HCT116 (cell line): ENCODE measurements around the gene SLC17A4. TPM values are rescaled to one million over a fixed set of nuclear protein-coding genes. Genes with fewer than 3 reads are reported as not detected.

ENCODE experiments used
- ATAC-seq: fragments of 200-7000 bp; cut with Tn5 transposase; 2 replicates; pipeline ENCODE4 v1.9.1; 2020; ENCODE audit warnings: mild to moderate bottlenecking, moderate library complexity
- BruUV-seq: library from RNA; stranded (reverse); fragments of 400-500 nt; replicated peaks from 2 replicates; lab custom pipeline; 2021; lab: Mats Ljungman, UMichigan
- CTCF ChIA-PET: fragments of 300-600 bp; sonication (Branson Sonifier 250); formaldehyde crosslinking; loops from one replicate; lab custom pipeline; 2021; ENCODE audit warnings: antibody characterized with exemption; lab: Charles Lee
- POLR2A ChIA-PET: fragments of 300-600, 350-600 bp; sonication (Branson Sonifier 250); formaldehyde crosslinking; loops from one replicate; lab custom pipeline; 2021; ENCODE audit warnings: antibody characterized with exemption; lab: Charles Lee
- RAD21 ChIA-PET, 2 experiments: fragments of 300-600 bp; sonication (Branson Sonifier 250); formaldehyde crosslinking; loops; one replicate each; lab custom pipeline; 2023; ENCODE audit warnings: low total read pairs in 2 of 2; ENCODE audit not compliant: uncharacterized antibody in 2 of 2, unreplicated experiment in 2 of 2, low non-redundant PET in 1 of 2; lab: Charles Lee
- DNase-seq: peaks from one replicate; pipeline ENCODE4 v3.0.0-alpha.2; 2010; ENCODE audit warnings: low read depth, low spot score
- H2AFZ ChIP-seq: fragments of 200-600 bp; shearing (Covaris generic), sonication (generic); 2 replicates; pipeline ENCODE4 v1.6.1; 2017; ENCODE audit warnings: low read depth, mixed run types, mixed read lengths, antibody characterized with exemption, low read length; ENCODE audit not compliant: poor library complexity, severe bottlenecking
- H3K27ac ChIP-seq: 2 replicates; pipeline ENCODE4 v1.5.1; 2012; ENCODE audit warnings: low read depth, low read length
- H3K27me3 ChIP-seq: fragments of 200-600 bp; sonication (generic); 2 replicates; pipeline ENCODE4 v1.6.1; 2016; ENCODE audit warnings: mixed run types, low read length, mixed read lengths; ENCODE audit not compliant: insufficient read depth
- H3K36me3 ChIP-seq, 2 experiments: fragments of 200-500 bp in 1 of 2; fragments of 200-600 bp in 1 of 2; sonication (Bioruptor generic) in 1 of 2; sonication (generic) in 1 of 2; 2 replicates each; pipeline versions ENCODE4 v1.5.1 to v1.6.1; 2014 to 2016; ENCODE audit warnings: low read length in 2 of 2, inconsistent platforms in 1 of 2, mixed read lengths in 1 of 2, mixed run types in 1 of 2; ENCODE audit not compliant: insufficient read depth in 2 of 2, control insufficient read depth in 1 of 2
- H3K4me1 ChIP-seq, 2 experiments: fragments of 200-600 bp in 1 of 2; sonication (generic) in 1 of 2; 2 replicates each; pipeline versions ENCODE4 v1.5.1 to v1.6.1; 2012 to 2017; ENCODE audit warnings: low read length in 2 of 2, inconsistent platforms in 1 of 2, mild to moderate bottlenecking in 1 of 2, mixed read lengths in 1 of 2, mixed run types in 1 of 2, moderate library complexity in 1 of 2; ENCODE audit not compliant: insufficient read depth in 2 of 2, control insufficient read depth in 1 of 2
- H3K4me2 ChIP-seq: fragments of 200-600 bp; sonication (generic); 2 replicates; pipeline ENCODE4 v1.6.1; 2017; ENCODE audit warnings: mixed run types, low read length, mixed read lengths
- H3K4me3 ChIP-seq, 2 experiments: fragments of 200-600 bp in 1 of 2; sonication (generic) in 1 of 2; replicated peaks in 1 of 2; 2 replicates each; pipeline ENCODE4 v1.5.1; 2011 to 2016; ENCODE audit warnings: low read length in 2 of 2, control low read depth in 1 of 2, low read depth in 1 of 2, mild to moderate bottlenecking in 1 of 2, mixed read lengths in 1 of 2, mixed run types in 1 of 2
- H3K79me2 ChIP-seq: fragments of 200-600 bp; sonication (generic); 2 replicates; pipeline ENCODE4 v1.6.1; 2017; ENCODE audit warnings: mild to moderate bottlenecking, mixed run types, low read length, moderate library complexity, mixed read lengths; ENCODE audit not compliant: insufficient read depth
- H3K9ac ChIP-seq: fragments of 200-600 bp; sonication (generic); 2 replicates; pipeline ENCODE4 v1.6.1; 2016; ENCODE audit warnings: low read length, mixed read lengths
- H3K9me2 ChIP-seq: fragments of 200-600 bp; sonication (generic), shearing (Covaris generic); 2 replicates; pipeline ENCODE4 v1.6.1; 2017; ENCODE audit warnings: mixed run types, mild to moderate bottlenecking, moderate library complexity; ENCODE audit not compliant: insufficient read depth
- H3K9me3 ChIP-seq, 2 experiments: fragments of 200-500 bp in 1 of 2; fragments of 200-600 bp in 1 of 2; sonication (Bioruptor generic) in 1 of 2; sonication (generic) in 1 of 2; 2 replicates each; pipeline ENCODE4 v1.6.1; 2014 to 2017; ENCODE audit warnings: low read length in 2 of 2, mixed read lengths in 2 of 2, inconsistent platforms in 1 of 2, low read depth in 1 of 2, mild to moderate bottlenecking in 1 of 2, mixed run types in 1 of 2, moderate library complexity in 1 of 2; ENCODE audit not compliant: control insufficient read depth in 1 of 2, insufficient read depth in 1 of 2
- H4K20me1 ChIP-seq: fragments of 200-600 bp; sonication (generic), shearing (Covaris generic); 2 replicates; pipeline ENCODE4 v1.6.1; 2017; ENCODE audit warnings: mixed run types, mild to moderate bottlenecking, moderate library complexity; ENCODE audit not compliant: insufficient read depth
- CEBPB ChIP-seq: IDR thresholded peaks from 2 replicates; pipeline ENCODE4 v1.6.1; 2012; ENCODE audit warnings: low read depth
- POLR2AphosphoS5 ChIP-seq: IDR thresholded peaks from 2 replicates; pipeline ENCODE4 v1.6.1; 2011; ENCODE audit warnings: mild to moderate bottlenecking, low read depth, low read length, moderate library complexity
- SIN3A ChIP-seq: IDR thresholded peaks from 2 replicates; pipeline ENCODE4 v1.6.1; 2012; ENCODE audit warnings: low read depth
- intact Hi-C: fragments of 100-400 bp; cut with micrococcal nuclease; formaldehyde crosslinking; loops from 2 replicates; pipeline ENCODE4 v1.10.0; 2022
- total RNA-seq: library from RNA; stranded (reverse); gene quantifications from one replicate; pipeline ENCODE4 v1.2.1, GENCODE V29; 2021; ENCODE audit not compliant: unreplicated experiment
- TF ChIP-seq, protein P1 (sequence below): IDR thresholded peaks from 2 replicates; pipeline ENCODE4 v1.6.1; 2012; ENCODE audit warnings: low read depth
- TF ChIP-seq, protein P2 (sequence below), 3 experiments: fragments of 200-600 bp in 1 of 3; sonication (generic) in 1 of 3; IDR thresholded peaks in 2 of 3; conservative IDR thresholded peaks in 1 of 3; 2 replicates each; pipeline ENCODE4 v1.5.1; 2012 to 2017; ENCODE audit warnings: low read depth in 2 of 3, low read length in 2 of 3, antibody characterized with exemption in 1 of 3, borderline replicate concordance in 1 of 3, control low read depth in 1 of 3, mild to moderate bottlenecking in 1 of 3, mixed read lengths in 1 of 3, mixed run types in 1 of 3, moderate library complexity in 1 of 3; ENCODE audit not compliant: insufficient read depth in 1 of 3

SLC17A4 gene
- total RNA-seq, 1 experiment from 2014 or later: not detected

DNA sequence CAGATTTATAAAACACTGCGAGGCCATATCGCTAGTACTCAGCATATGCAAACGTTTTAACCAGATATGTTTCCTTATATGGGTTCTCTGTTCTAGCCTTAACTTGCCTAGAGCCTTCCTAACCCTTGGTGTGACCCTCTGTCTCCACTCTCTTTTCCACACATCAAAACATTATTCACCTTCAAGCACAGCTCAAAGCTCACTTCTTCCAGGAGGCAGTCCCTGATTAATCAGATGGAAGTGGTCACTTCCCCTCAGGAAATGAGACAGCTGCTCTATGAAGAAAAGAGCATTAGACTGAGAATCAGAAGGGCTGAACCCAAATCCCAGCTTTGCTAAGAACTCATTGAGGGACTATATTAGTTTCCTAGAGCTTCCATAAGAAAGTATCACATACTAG lies 39.8 kb upstream of the SLC17A4 start (continued):
- TF ChIP-seq, protein P1, sequence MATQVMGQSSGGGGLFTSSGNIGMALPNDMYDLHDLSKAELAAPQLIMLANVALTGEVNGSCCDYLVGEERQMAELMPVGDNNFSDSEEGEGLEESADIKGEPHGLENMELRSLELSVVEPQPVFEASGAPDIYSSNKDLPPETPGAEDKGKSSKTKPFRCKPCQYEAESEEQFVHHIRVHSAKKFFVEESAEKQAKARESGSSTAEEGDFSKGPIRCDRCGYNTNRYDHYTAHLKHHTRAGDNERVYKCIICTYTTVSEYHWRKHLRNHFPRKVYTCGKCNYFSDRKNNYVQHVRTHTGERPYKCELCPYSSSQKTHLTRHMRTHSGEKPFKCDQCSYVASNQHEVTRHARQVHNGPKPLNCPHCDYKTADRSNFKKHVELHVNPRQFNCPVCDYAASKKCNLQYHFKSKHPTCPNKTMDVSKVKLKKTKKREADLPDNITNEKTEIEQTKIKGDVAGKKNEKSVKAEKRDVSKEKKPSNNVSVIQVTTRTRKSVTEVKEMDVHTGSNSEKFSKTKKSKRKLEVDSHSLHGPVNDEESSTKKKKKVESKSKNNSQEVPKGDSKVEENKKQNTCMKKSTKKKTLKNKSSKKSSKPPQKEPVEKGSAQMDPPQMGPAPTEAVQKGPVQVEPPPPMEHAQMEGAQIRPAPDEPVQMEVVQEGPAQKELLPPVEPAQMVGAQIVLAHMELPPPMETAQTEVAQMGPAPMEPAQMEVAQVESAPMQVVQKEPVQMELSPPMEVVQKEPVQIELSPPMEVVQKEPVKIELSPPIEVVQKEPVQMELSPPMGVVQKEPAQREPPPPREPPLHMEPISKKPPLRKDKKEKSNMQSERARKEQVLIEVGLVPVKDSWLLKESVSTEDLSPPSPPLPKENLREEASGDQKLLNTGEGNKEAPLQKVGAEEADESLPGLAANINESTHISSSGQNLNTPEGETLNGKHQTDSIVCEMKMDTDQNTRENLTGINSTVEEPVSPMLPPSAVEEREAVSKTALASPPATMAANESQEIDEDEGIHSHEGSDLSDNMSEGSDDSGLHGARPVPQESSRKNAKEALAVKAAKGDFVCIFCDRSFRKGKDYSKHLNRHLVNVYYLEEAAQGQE: no peak

DNA sequence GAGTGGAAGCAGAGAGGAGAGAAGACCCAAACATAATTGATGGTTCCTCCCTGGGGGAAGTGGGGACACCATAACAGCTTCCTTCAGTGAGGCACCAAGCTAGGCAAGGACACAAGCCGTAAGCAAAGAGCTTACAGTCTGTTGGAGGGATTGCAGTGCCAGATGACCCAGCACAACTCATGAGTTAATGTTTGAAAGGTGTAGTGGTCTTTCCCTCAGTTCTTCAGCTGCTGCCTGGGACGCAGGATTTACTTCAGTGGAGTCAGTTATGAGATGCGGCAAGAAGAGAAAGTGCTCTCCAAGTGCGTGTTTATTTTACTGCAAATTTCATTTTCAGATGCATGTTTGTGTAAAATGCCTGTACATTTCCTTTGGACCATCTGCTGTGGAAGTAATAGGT lies 38.7 kb upstream of the SLC17A4 start:
- no peak for ATAC-seq
- Histone ChIP-seq H3K27ac (no peak overlapping the region), H3K9ac (no peak overlapping the region), H3K4me3 (no peak overlapping the region), H3K9me2 (no peaks in the 10 kb centered on the region), H3K4me2 (no peak overlapping the region), H2AFZ (no peak overlapping the region), H3K9me3 (no peaks in the 10 kb centered on the region), H3K79me2 (no peaks in the 10 kb centered on the region), H3K36me3 (no peaks in the 10 kb centered on the region), H3K27me3 (no peaks in the 10 kb centered on the region), H3K4me1 (0 out of 4 replicates have a peak, but pooled peaks cover 0 to 4% of the 10 kb centered on the region in 2 experiments), H4K20me1 (no peaks in the 10 kb centered on the region)
- ChIA-PET RAD21 (no interaction called here), POLR2A (no interaction called here), CTCF (interaction anchor here (0.8 to 1.2 kb wide), 3 partner anchors 8 to 492 kb away, joined by 3 read pairs; no protein-coding TSS in a partner anchor)
- intact Hi-C loops: loop anchor here (10.0 kb wide), 1 partner anchor 279 kb away; no protein-coding TSS in a partner anchor
- TF ChIP-seq SIN3A (no peak), POLR2AphosphoS5 (no peak), CEBPB (no peak)
- TF ChIP-seq, protein P2, sequence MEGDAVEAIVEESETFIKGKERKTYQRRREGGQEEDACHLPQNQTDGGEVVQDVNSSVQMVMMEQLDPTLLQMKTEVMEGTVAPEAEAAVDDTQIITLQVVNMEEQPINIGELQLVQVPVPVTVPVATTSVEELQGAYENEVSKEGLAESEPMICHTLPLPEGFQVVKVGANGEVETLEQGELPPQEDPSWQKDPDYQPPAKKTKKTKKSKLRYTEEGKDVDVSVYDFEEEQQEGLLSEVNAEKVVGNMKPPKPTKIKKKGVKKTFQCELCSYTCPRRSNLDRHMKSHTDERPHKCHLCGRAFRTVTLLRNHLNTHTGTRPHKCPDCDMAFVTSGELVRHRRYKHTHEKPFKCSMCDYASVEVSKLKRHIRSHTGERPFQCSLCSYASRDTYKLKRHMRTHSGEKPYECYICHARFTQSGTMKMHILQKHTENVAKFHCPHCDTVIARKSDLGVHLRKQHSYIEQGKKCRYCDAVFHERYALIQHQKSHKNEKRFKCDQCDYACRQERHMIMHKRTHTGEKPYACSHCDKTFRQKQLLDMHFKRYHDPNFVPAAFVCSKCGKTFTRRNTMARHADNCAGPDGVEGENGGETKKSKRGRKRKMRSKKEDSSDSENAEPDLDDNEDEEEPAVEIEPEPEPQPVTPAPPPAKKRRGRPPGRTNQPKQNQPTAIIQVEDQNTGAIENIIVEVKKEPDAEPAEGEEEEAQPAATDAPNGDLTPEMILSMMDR (IDR thresholded peaks at IDR 0.05 in 2 of 3, conservative IDR thresholded peaks at IDR 0.05 in 1 of 3; ENCODE audit: borderline replicate concordance in 1 of 3, insufficient read depth in 1 of 3, low read depth in 2 of 3, low read length in 2 of 3): no peak
- BruUV-seq: no TSS peak
- DNase-seq: no peak
